Esophagus squamous epithelium (tissue), 5 donors: ENCODE data around the gene CD47. TPM values are rescaled to one million over a fixed set of nuclear protein-coding genes. Genes with fewer than 3 reads are reported as not detected.

Source experiments
- DNase-seq: peaks from one replicate; lab custom pipeline; 2025; lab: John Stamatoyannopoulos, UW
- H3K27ac ChIP-seq, 4 donors: fragments of 200-600 bp; sonication (generic); one replicate each; pipeline ENCODE4 v1.5.1; 2016 to 2019; ENCODE audit warnings: mild to moderate bottlenecking in 1 of 4
- H3K27me3 ChIP-seq, 4 donors: fragments of 200-600 bp; sonication (generic); 1 replicate in 3 of 4; 2 replicates in 1 of 4; pipeline versions ENCODE4 v1.5.1 to v1.6.0; 2017 to 2021; ENCODE audit warnings: antibody characterized with exemption in 1 of 4
- H3K36me3 ChIP-seq, 3 donors: fragments of 200-600 bp; sonication (generic); one replicate each; pipeline ENCODE4 v1.5.1; 2016 to 2019
- H3K4me1 ChIP-seq, 3 donors: fragments of 200-600 bp; sonication (generic); one replicate each; pipeline ENCODE4 v1.5.1; 2017 to 2019
- H3K4me3 ChIP-seq, 4 donors: fragments of 200-600 bp; sonication (generic); 1 replicate in 3 of 4; 2 replicates in 1 of 4; pipeline ENCODE4 v1.5.1; 2016 to 2019; ENCODE audit warnings: mild to moderate bottlenecking in 2 of 4, moderate library complexity in 1 of 4
- H3K9me3 ChIP-seq, 3 donors: fragments of 200-600 bp; sonication (generic); one replicate each; pipeline ENCODE4 v1.5.1; 2016 to 2019
- CTCF ChIP-seq, 6 experiments: fragments of 450-650 bp in 4 of 6; fragments of 200-600 bp in 2 of 6; sonication (generic) in 2 of 6; IDR thresholded peaks; one replicate each; pipeline ENCODE4 v1.5.1; 2016 to 2019; ENCODE audit warnings: antibody characterized with exemption in 6 of 6, mild to moderate bottlenecking in 4 of 6, moderate library complexity in 4 of 6
- POLR2A ChIP-seq, 4 donors: fragments of 450-650 bp; IDR thresholded peaks; one replicate each; pipeline ENCODE4 v1.6.1; 2017; ENCODE audit warnings: antibody characterized with exemption in 4 of 4, mild to moderate bottlenecking in 4 of 4, moderate library complexity in 3 of 4
- WGBS, 2 donors: methylation state at CpG; one replicate each; pipeline ENCODE4 v1.1.5; 2018; 5-methylcytosine and 5-hydroxymethylcytosine counted together
- intact Hi-C: fragments of 100-400 bp; cut with DNase I; formaldehyde crosslinking; loops from one replicate; pipeline ENCODE4 v1.15.0; 2022
- total RNA-seq, 4 donors: library from RNA; depleted of rRNA; stranded (reverse); fragments of >200 nt; gene quantifications; one replicate each; pipeline ENCODE4 v1.1.0, GENCODE V29; 2016
- donor health status: DM: yes; HTN: yes; CAD: no.

CD47 gene
- total RNA-seq, 4 donors from 2014 or later, result 79.0 to 177 (median 115) TPM

GRCh38 chr3:108091498-108092250, 843 bp upstream of the CD47 start:
- WGBS, 2 donors, result 35 to 38% methylated on average over 26 to 27 of the region's 41 CpGs
- intact Hi-C loops, result no loop called here

GRCh38 chr3:108090049-108090700, 656 bp downstream of the CD47 start:
- no peaks in the 10 kb centered on the region for H3K36me3 ChIP-seq
- intact Hi-C loops, result no loop called here
- peaks cover 12 to 53% (median 15%) of the 10 kb centered on the region in 3 donors for H3K4me1 ChIP-seq
- H3K27me3 ChIP-seq, result no peaks in the 10 kb centered on the region
- TF ChIP-seq CTCF (IDR thresholded peaks at IDR 0.05) (no peak), POLR2A (IDR thresholded peaks at IDR 0.05) (no peak)
- peak overlapping the region; percentile 90 to 96 (median 92) for H3K27ac ChIP-seq
- H3K9me3 ChIP-seq, result no peaks in the 10 kb centered on the region
- WGBS, 2 donors, result 0 to 1% methylated on average over 21 to 25 of the region's 29 CpGs
- no peak for DNase-seq
- H3K4me3 ChIP-seq, result peak overlapping the region; percentile 71 to 95 (median 84)

More at GRCh38 chr3:108091498-108092250, 843 bp upstream of the CD47 start:
- Histone ChIP-seq H3K4me3 (peak overlapping the region; percentile 71 to 95 (median 84)), H3K27ac (peak overlapping the region; percentile 90 to 96 (median 92)), H3K27me3 (no peaks in the 10 kb centered on the region), H3K9me3 (no peaks in the 10 kb centered on the region), H3K36me3 (no peaks in the 10 kb centered on the region), H3K4me1 (peaks cover 11 to 38% (median 12%) of the 10 kb centered on the region in 3 donors)
- TF ChIP-seq CTCF (IDR thresholded peaks at IDR 0.05) (peak in 1 of 6 experiments; percentile 14), POLR2A (IDR thresholded peaks at IDR 0.05) (no peak)
- DNase-seq, result no peak

GRCh38 chr3:108089579-108089978, 1.3 kb downstream of the CD47 start:
- Histone ChIP-seq H3K27me3 (no peaks in the 10 kb centered on the region), H3K4me3 (peak overlapping the region; percentile 71 to 95 (median 84)), H3K36me3 (no peaks in the 10 kb centered on the region), H3K9me3 (no peaks in the 10 kb centered on the region), H3K27ac (peak overlapping the region; percentile 90 to 96 (median 92)), H3K4me1 (peaks cover 12 to 59% (median 15%) of the 10 kb centered on the region in 3 donors)
- no peak for TF ChIP-seq POLR2A (IDR thresholded peaks at IDR 0.05)
- no peak for TF ChIP-seq CTCF (IDR thresholded peaks at IDR 0.05)
- no peak for DNase-seq
- WGBS, 2 donors, result 1 to 2% methylated on average over 10 of the region's 10 CpGs
- intact Hi-C loops, result no loop called here

- TF ChIP-seq CTCF (IDR thresholded peaks at IDR 0.05) (no peak), POLR2A (IDR thresholded peaks at IDR 0.05) (no peak)
- Histone ChIP-seq H3K27ac (peak overlapping the region; percentile 28 to 96 (median 60)), H3K27me3 (no peaks in the 10 kb centered on the region), H3K4me3 (peak overlapping the region; percentile 71 to 95 (median 84)), H3K9me3 (no peaks in the 10 kb centered on the region), H3K36me3 (no peaks in the 10 kb centered on the region), H3K4me1 (peaks cover 12 to 68% (median 15%) of the 10 kb centered on the region in 3 donors)
- WGBS, 2 donors, result 0 to 4% methylated on average over 2 of the region's 2 CpGs
- intact Hi-C loops, result no loop called here
- no peak for DNase-seq
Measured at GRCh38 chr3:108088697-108089096, 2.1 kb downstream of the CD47 start.

- H3K4me1 ChIP-seq, result peaks cover 12 to 69% (median 15%) of the 10 kb centered on the region in 3 donors
- TF ChIP-seq POLR2A (IDR thresholded peaks at IDR 0.05) (no peak), CTCF (IDR thresholded peaks at IDR 0.05) (no peak)
- peak overlapping the region in 3 of 4 donors; percentile 4 to 96 (median 90) for H3K27ac ChIP-seq
- 54 to 63% methylated on average over 4 of the region's 4 CpGs for WGBS, 2 donors
- DNase-seq, result no peak
- intact Hi-C loops, result no loop called here
- H3K9me3 ChIP-seq, result no peaks in the 10 kb centered on the region
- peak overlapping the region in 3 of 4 donors; percentile 14 to 95 (median 29) for H3K4me3 ChIP-seq
- no peaks in the 10 kb centered on the region for H3K27me3 ChIP-seq
- H3K36me3 ChIP-seq, result no peaks in the 10 kb centered on the region
Measured at GRCh38 chr3:108088146-108088545, 2.7 kb downstream of the CD47 start.
